SIG-M5 treated with dmso at 0.1 percent for 504 hours (cell line): ENCODE results near the gene PSG1.
"Not testable (repeated sequence)": the region's sequence is repeated elsewhere in the genome, so short reads cannot be mapped to it uniquely, and the experiment has no call there.

Source experiments
- DNase-seq: peaks from one replicate; lab custom pipeline; 2025; ENCODE audit not compliant: unreplicated experiment; lab: John Stamatoyannopoulos, UW

Gene PSG1

GRCh38 chr19:42831221-42832019, 48.1 kb downstream of the PSG1 start:
- DNase-seq, result peak; percentile 51

DNA sequence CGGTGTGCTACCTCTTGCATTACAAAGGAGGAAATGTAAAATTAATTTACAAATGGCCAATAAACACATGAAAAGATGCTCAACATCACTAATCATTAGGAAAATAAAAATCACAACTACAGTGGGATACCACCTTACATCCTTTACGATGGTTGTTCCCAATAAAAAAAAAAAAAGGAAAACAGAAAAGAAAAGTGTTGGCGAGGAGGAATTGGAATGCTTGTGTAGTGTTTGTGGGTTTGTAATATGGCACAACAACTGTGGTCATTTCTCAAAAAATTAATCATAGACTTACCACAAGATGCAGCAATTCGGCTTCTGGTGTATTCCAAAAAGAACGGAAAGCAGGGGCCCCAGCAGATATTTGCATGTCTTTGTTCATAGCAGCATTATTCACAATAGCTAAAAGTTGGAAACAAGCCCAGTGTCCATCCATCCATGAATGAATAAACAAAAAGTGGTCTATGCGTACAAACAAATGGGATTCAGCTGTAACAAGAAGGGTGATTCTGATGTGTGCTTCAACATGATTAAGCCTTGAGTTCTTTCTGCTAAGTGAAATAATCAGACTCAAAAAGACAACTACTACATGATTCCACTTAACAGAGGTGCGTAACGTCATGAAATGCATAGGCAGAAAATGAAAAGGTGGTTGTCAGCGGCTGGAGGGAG, 58.1 kb downstream of the PSG1 start:
- not testable (repeated sequence) for DNase-seq

GRCh38 chr19:42819960-42820650, 59.4 kb downstream of the PSG1 start:
- DNase-seq, result not testable (repeated sequence)

DNA sequence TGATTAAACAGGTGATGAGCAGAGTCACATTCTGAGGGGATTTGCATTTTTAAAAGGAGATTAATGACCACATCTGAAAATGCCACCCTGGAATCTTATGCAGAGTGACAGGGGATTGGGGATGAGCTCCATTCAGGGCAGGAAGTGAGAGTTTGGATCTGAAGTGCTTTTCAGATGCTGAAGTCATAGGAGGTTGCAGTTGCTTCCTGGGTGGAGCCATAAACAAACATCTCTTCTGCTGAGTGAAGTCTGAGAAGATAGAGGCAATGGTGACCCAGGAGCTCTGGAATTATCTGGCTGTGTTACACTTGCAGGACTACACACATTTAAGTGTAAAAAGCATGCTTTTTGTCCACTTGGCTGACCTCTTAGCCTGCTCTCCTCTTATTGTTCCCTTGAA, 62.6 kb downstream of the PSG1 start:
- no peak for DNase-seq
